HG03432 (cell line): Measurements from ENCODE around the gene MAGI2.

ENCODE experiments used
- ATAC-seq: cut with Tn5 transposase; IDR thresholded peaks from one replicate; pipeline ENCODE4 v1.9.1; 2021; ENCODE audit warnings: mild to moderate bottlenecking, moderate library complexity; ENCODE audit not compliant: unreplicated experiment

Gene MAGI2

GRCh38 chr7:78684201-78684600, 769.3 kb downstream of the MAGI2 start:
- ATAC-seq: no peak

GRCh38 chr7:78683566-78683965, 769.9 kb downstream of the MAGI2 start:
- ATAC-seq: no peak

- no peak for ATAC-seq
Observed at GRCh38 chr7:78679112-78679876, 774.2 kb downstream of the MAGI2 start.

GRCh38 chr7:78677391-78677790, 776.1 kb downstream of the MAGI2 start:
- ATAC-seq: no peak

- no peak for ATAC-seq
Observed at GRCh38 chr7:78675511-78675910, 778.0 kb downstream of the MAGI2 start.

- ATAC-seq: no peak
Observed at GRCh38 chr7:78673272-78673671, 780.2 kb downstream of the MAGI2 start.

- no peak for ATAC-seq
Observed at GRCh38 chr7:78662939-78663338, 790.5 kb downstream of the MAGI2 start.

- ATAC-seq: no peak
Observed at GRCh38 chr7:78649976-78650375, 803.5 kb downstream of the MAGI2 start.

GRCh38 chr7:78649236-78649635, 804.2 kb downstream of the MAGI2 start:
- no peak for ATAC-seq

GRCh38 chr7:78642751-78643150, 810.7 kb downstream of the MAGI2 start:
- ATAC-seq: no peak

- no peak for ATAC-seq
Observed at GRCh38 chr7:78638364-78638763, 815.1 kb downstream of the MAGI2 start.

- ATAC-seq: no peak
Observed at GRCh38 chr7:78636727-78637126, 816.7 kb downstream of the MAGI2 start.

GRCh38 chr7:78635026-78635793, 818.3 kb downstream of the MAGI2 start:
- ATAC-seq: no peak

- no peak for ATAC-seq
Observed at GRCh38 chr7:78634093-78634492, 819.4 kb downstream of the MAGI2 start.

GRCh38 chr7:78620920-78621319, 832.5 kb downstream of the MAGI2 start:
- ATAC-seq: no peak

- ATAC-seq: no peak
Observed at GRCh38 chr7:78616539-78616938, 836.9 kb downstream of the MAGI2 start.

- ATAC-seq: no peak
Observed at GRCh38 chr7:78609281-78609680, 844.2 kb downstream of the MAGI2 start.

- ATAC-seq: no peak
Observed at GRCh38 chr7:78607099-78607498, 846.4 kb downstream of the MAGI2 start.

- ATAC-seq: no peak
Observed at GRCh38 chr7:78605119-78605518, 848.3 kb downstream of the MAGI2 start.

GRCh38 chr7:78601728-78602127, 851.7 kb downstream of the MAGI2 start:
- ATAC-seq: no peak

GRCh38 chr7:78594156-78594555, 859.3 kb downstream of the MAGI2 start:
- ATAC-seq: no peak

GRCh38 chr7:78588393-78588792, 865.1 kb downstream of the MAGI2 start:
- ATAC-seq: no peak
